Neural crest cell (in vitro differentiated cells): Measurements from ENCODE around the gene MLX. TPM values are rescaled to one million over a fixed set of nuclear protein-coding genes. Genes with fewer than 3 reads are reported as not detected.

Source experiments
- DNase-seq: peaks from one replicate; pipeline ENCODE4 v3.0.0; 2021; ENCODE audit warnings: low read depth, mixed read lengths, low spot score
- H3K27ac Mint-ChIP-seq: one replicate; pipeline ENCODE4 v1.8.0; 2021; ENCODE audit warnings: mild to moderate bottlenecking, mixed read lengths; ENCODE audit not compliant: unreplicated experiment
- H3K27me3 Mint-ChIP-seq: 2 replicates; pipeline ENCODE4 v1.8.0; 2021; ENCODE audit warnings: low read depth, mild to moderate bottlenecking, mixed read lengths
- H3K36me3 Mint-ChIP-seq: 2 replicates; pipeline ENCODE4 v1.8.0; 2021; ENCODE audit warnings: low read depth, mild to moderate bottlenecking, mixed read lengths
- H3K4me1 Mint-ChIP-seq: 2 replicates; pipeline ENCODE4 v1.8.0; 2021; ENCODE audit warnings: mixed read lengths
- H3K4me3 Mint-ChIP-seq: one replicate; pipeline ENCODE4 v1.8.0; 2021; ENCODE audit warnings: mild to moderate bottlenecking, mixed read lengths
- H3K9me3 Mint-ChIP-seq: 2 replicates; pipeline ENCODE4 v1.8.0; 2021; ENCODE audit warnings: mixed read lengths
- total RNA-seq: library from RNA; stranded (reverse); gene quantifications from 2 replicates; pipeline ENCODE4 v1.2.1, GENCODE V29; 2021
- TF ChIP-seq, protein P1 (sequence below): fragments of 200-600 bp; sonication (generic); conservative IDR thresholded peaks from 2 replicates; pipeline ENCODE4 v1.5.0; 2021; ENCODE audit warnings: antibody characterized with exemption, mild to moderate bottlenecking

MLX gene
- total RNA-seq, 1 donor from 2014 or later, result 38.6 TPM

DNA sequence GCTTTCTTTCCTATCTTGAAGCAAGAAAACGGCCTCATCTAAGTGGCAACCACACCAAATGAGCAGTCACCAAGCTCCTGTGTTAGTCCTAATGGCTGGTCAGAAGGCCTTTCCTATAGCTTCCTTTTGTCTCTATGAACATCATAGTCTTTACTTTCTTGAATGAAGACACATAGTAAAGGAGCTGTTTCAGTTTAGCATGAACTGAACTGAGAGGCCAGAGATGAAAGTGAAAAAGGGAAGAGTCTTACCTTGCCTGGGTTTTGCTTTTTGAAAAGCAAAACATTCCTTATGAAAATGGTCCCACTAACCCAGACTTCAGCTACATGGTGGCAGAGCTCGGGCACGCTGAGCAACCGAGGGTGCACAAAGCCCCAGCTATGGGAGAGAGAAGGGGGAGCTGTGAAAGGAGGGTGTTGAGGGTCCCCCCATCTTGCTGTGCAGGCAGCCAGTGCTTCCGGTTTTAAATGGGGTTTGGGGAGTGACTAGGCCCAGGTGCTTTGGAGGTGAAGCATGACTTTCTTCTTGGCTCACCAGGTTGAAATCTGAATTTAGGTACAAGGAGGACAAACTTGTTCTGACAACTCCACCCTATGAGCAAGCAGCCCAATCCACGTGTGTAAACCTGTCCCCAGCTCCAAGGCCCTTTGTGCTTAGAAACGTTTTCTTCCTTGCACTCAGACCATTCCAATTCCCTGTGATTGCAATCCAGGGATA, 19.8 kb downstream of the MLX start:
- Mint-ChIP-seq H3K4me3 (no peak overlapping the region), H3K9me3 (no peaks in the 10 kb centered on the region), H3K27ac (no peak overlapping the region), H3K27me3 (no peaks in the 10 kb centered on the region), H3K36me3 (peaks cover 5% of the 10 kb centered on the region), H3K4me1 (no peaks in the 10 kb centered on the region)
- TF ChIP-seq, protein P1, sequence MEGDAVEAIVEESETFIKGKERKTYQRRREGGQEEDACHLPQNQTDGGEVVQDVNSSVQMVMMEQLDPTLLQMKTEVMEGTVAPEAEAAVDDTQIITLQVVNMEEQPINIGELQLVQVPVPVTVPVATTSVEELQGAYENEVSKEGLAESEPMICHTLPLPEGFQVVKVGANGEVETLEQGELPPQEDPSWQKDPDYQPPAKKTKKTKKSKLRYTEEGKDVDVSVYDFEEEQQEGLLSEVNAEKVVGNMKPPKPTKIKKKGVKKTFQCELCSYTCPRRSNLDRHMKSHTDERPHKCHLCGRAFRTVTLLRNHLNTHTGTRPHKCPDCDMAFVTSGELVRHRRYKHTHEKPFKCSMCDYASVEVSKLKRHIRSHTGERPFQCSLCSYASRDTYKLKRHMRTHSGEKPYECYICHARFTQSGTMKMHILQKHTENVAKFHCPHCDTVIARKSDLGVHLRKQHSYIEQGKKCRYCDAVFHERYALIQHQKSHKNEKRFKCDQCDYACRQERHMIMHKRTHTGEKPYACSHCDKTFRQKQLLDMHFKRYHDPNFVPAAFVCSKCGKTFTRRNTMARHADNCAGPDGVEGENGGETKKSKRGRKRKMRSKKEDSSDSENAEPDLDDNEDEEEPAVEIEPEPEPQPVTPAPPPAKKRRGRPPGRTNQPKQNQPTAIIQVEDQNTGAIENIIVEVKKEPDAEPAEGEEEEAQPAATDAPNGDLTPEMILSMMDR, result no peak
- no peak for DNase-seq

DNA sequence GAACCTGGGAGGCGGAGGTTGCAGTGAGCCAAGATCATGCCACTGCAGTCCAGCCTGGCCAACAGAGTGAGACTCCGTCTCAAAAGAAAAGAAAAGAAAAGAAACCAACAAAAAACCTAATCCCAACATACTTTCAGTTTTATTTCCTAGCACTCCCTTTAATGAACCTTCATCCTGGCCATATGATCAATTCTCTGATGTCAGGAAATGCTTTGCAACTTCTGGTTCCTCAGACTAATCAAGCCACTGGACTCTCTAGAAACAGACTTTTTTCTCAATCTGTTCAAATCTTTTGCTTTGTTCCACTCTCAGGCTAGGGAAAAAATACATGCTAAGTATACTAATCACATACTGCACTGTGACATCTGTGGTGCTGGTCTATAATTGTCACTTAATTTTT, 24.0 kb downstream of the MLX start:
- DNase-seq, result no peak
- Mint-ChIP-seq H3K27ac (no peak overlapping the region), H3K9me3 (no peaks in the 10 kb centered on the region)

DNA sequence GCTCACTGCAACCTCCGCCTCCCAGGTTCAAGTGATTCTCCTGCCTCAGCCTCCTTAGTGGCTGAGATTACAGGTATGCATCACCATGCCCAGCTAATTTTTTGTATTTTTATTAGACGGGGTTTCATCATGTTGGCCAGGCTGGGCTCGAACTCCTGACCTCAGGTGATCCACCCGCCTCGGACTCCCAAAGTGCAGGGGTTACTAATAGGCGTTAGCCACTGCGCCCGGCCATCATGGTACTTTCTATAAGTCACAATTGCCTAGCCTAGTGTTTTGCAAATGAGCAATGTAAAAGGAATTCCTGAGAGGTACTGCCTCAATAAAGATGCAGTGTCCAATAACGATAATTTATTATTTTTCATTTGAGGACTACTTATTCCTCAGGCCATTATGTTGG, 24.5 kb downstream of the MLX start:
- DNase-seq, result no peak
- Mint-ChIP-seq H3K9me3 (no peaks in the 10 kb centered on the region), H3K4me3 (no peak overlapping the region)

More for the DNA sequence above, 24.0 kb downstream of the MLX start:
- Mint-ChIP-seq H3K36me3 (no peaks in the 10 kb centered on the region), H3K4me3 (no peak overlapping the region), H3K27me3 (no peaks in the 10 kb centered on the region), H3K4me1 (no peaks in the 10 kb centered on the region)
- TF ChIP-seq, protein P1, result no peak

DNA sequence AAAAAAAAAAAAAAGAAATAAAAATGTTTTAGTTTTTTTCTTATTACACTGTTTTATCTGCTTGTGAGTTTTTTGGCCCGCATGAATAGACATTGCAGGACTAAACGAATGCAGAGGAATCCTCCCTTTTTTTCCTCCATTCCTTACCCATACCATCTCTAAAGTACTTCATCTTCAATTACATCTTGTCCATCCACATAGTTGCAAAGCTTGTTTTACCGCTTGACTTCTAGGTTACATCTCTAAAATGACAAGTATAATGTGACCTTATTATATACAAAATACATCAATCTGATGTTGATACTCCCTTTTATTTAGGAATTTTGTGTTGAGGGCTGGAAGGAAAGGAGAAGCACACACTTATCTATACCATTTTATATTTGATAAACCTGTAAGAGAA, 29.5 kb downstream of the MLX start:
- no peaks in the 10 kb centered on the region for H3K9me3 Mint-ChIP-seq
- TF ChIP-seq, protein P1, result no peak
- H3K36me3 Mint-ChIP-seq, result peaks cover 3% of the 10 kb centered on the region
- no peak overlapping the region for H3K27ac Mint-ChIP-seq
- H3K4me3 Mint-ChIP-seq, result no peak overlapping the region
- no peaks in the 10 kb centered on the region for H3K4me1 Mint-ChIP-seq
- H3K27me3 Mint-ChIP-seq, result no peaks in the 10 kb centered on the region
- DNase-seq, result no peak

More for the DNA sequence above, 24.5 kb downstream of the MLX start:
- no peak overlapping the region for H3K27ac Mint-ChIP-seq
- TF ChIP-seq, protein P1, result no peak
- no peaks in the 10 kb centered on the region for H3K4me1 Mint-ChIP-seq
- no peaks in the 10 kb centered on the region for H3K27me3 Mint-ChIP-seq
- peaks cover 2% of the 10 kb centered on the region for H3K36me3 Mint-ChIP-seq

DNA sequence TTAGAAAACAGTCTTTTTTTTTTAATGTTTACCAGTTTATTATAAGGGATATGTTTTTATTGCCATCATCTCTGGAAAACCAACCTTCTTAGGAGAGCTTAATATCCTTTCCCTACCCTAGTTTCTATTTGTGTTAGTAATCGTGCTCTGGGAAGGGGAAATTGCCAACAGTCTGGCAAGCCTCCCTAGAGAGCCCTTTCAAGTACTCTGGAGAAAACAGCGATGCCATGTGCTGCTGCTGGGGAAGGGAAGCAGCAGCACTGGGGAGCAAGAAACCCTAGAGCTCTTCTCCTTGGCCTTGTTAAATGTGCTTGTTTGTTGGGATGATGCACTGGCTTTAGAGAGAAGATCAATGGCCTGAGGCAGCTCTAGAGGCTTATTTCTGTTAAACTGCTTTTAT, 32.0 kb downstream of the MLX start:
- Mint-ChIP-seq H3K4me1 (peaks cover 4% of the 10 kb centered on the region), H3K27ac (peak overlapping the region; percentile 19), H3K36me3 (peaks cover 3% of the 10 kb centered on the region), H3K4me3 (no peak overlapping the region), H3K27me3 (no peaks in the 10 kb centered on the region), H3K9me3 (no peaks in the 10 kb centered on the region)
- TF ChIP-seq, protein P1, result no peak
- no peak for DNase-seq
